Measurements from ENCODE around the gene ANAPC2. TPM values are rescaled to one million over a fixed set of nuclear protein-coding genes. Genes with fewer than 3 reads are reported as not detected.

ANAPC2 gene
- total RNA-seq, 2 experiments from 2014 or later, result 34.8 to 36.6 TPM

- Mint-ChIP-seq H3K9me3 (no peaks in the 10 kb centered on the region), H3K4me1 (ENCODE audit: low read depth) (peaks cover 8% of the 10 kb centered on the region), H3K27me3 (ENCODE audit: low read depth) (peaks cover 14% of the 10 kb centered on the region), H3K4me3 (no peak overlapping the region), H3K36me3 (ENCODE audit: low read depth) (peaks cover 2% of the 10 kb centered on the region), H3K27ac (no peak overlapping the region)
- intact Hi-C loops (cut with micrococcal nuclease), result loop anchor here (2.0 to 5.0 kb wide), 2 partner anchors 17 to 47 kb away; no protein-coding TSS in a partner anchor
- CTCF ChIA-PET, result interaction anchor here (0.6 kb wide), 1 partner anchor 53 kb away, joined by 4 read pairs; no protein-coding TSS in a partner anchor
- no peak for DNase-seq
These were observed 14.3 kb downstream of the ANAPC2 start for GRCh38 chr9:137173796-137174664.

- Mint-ChIP-seq H3K27ac (no peak overlapping the region), H3K36me3 (ENCODE audit: low read depth) (peaks cover 2% of the 10 kb centered on the region), H3K4me3 (no peak overlapping the region), H3K9me3 (no peaks in the 10 kb centered on the region), H3K27me3 (ENCODE audit: low read depth) (peaks cover 17% of the 10 kb centered on the region), H3K4me1 (ENCODE audit: low read depth) (peaks cover 8% of the 10 kb centered on the region)
- DNase-seq, result no peak
- CTCF ChIA-PET, result interaction anchor here (1.5 kb wide), 1 partner anchor 63 kb away, joined by 4 read pairs; no protein-coding TSS in a partner anchor
- intact Hi-C loops (cut with micrococcal nuclease), result loop anchor here (2.0 to 5.0 kb wide), 2 partner anchors 16 to 46 kb away; no protein-coding TSS in a partner anchor
These were observed 15.2 kb downstream of the ANAPC2 start for GRCh38 chr9:137172901-137173795.

- CTCF ChIA-PET, result interaction anchor here (0.6 to 1.5 kb wide), 4 partner anchors 18 to 249 kb away, joined by 3 to 4 read pairs (median 3); no protein-coding TSS in a partner anchor
- peaks cover 24% of the 10 kb centered on the region for H3K27me3 Mint-ChIP-seq (ENCODE audit: low read depth)
- no peaks in the 10 kb centered on the region for H3K36me3 Mint-ChIP-seq (ENCODE audit: low read depth)
- no peaks in the 10 kb centered on the region for H3K9me3 Mint-ChIP-seq
- intact Hi-C loops (cut with micrococcal nuclease), result loop anchor here (2.0 to 5.0 kb wide), 2 partner anchors 44 to 121 kb away; no protein-coding TSS in a partner anchor
- H3K4me1 Mint-ChIP-seq (ENCODE audit: low read depth), result peaks cover 9% of the 10 kb centered on the region
- no peak overlapping the region for H3K27ac Mint-ChIP-seq
- no peak overlapping the region for H3K4me3 Mint-ChIP-seq
- DNase-seq, result no peak
These were observed 17.0 kb downstream of the ANAPC2 start for GRCh38 chr9:137171149-137171900.

- intact Hi-C loops (cut with micrococcal nuclease), result loop anchor here (2.0 to 5.0 kb wide), 2 partner anchors 43 to 120 kb away; no protein-coding TSS in a partner anchor
- no peak for DNase-seq
- Mint-ChIP-seq H3K4me3 (no peak overlapping the region), H3K27me3 (ENCODE audit: low read depth) (peaks cover 24% of the 10 kb centered on the region), H3K36me3 (ENCODE audit: low read depth) (no peaks in the 10 kb centered on the region), H3K9me3 (no peaks in the 10 kb centered on the region), H3K27ac (no peak overlapping the region), H3K4me1 (ENCODE audit: low read depth) (peaks cover 8% of the 10 kb centered on the region)
- CTCF ChIA-PET, result interaction anchor here (0.6 kb wide), 2 partner anchors 43 to 250 kb away, joined by 3 read pairs; no protein-coding TSS in a partner anchor
These were observed 17.7 kb downstream of the ANAPC2 start for GRCh38 chr9:137170486-137171148.

- H3K27ac Mint-ChIP-seq, result no peak within 1 kb of the TSS
- intact Hi-C loops (cut with micrococcal nuclease), result loop anchor here (2.0 to 5.0 kb wide), 2 partner anchors 43 to 119 kb away; no protein-coding TSS in a partner anchor
- H3K4me1 Mint-ChIP-seq (ENCODE audit: low read depth), result peaks cover 7% of the 10 kb centered on the region
- peaks cover 24% of the 10 kb centered on the region for H3K27me3 Mint-ChIP-seq (ENCODE audit: low read depth)
- H3K4me3 Mint-ChIP-seq, result peak within 1 kb of the TSS; percentile 45
- H3K9me3 Mint-ChIP-seq, result no peaks in the 10 kb centered on the region
- no peaks in the 10 kb centered on the region for H3K36me3 Mint-ChIP-seq (ENCODE audit: low read depth)
- DNase-seq, result no peak
- CTCF ChIA-PET, result no interaction called here
These were observed 18.4 kb downstream of the ANAPC2 start, which contains the start of gene LRRC26 for GRCh38 chr9:137169896-137170358. Gene LRRC26, minus strand, starts transcription at chr9:137170051. Its CDS starts 108 bp downstream, at chr9:137169943.

- no peak for DNase-seq
- Mint-ChIP-seq H3K27ac (no peak overlapping the region), H3K27me3 (ENCODE audit: low read depth) (peaks cover 25% of the 10 kb centered on the region), H3K36me3 (ENCODE audit: low read depth) (no peaks in the 10 kb centered on the region), H3K4me3 (peak overlapping the region; percentile 45), H3K9me3 (no peaks in the 10 kb centered on the region), H3K4me1 (ENCODE audit: low read depth) (peaks cover 4% of the 10 kb centered on the region)
- intact Hi-C loops (cut with micrococcal nuclease), result no loop called here
- CTCF ChIA-PET, result no interaction called here
These were observed 19.2 kb downstream of the ANAPC2 start for GRCh38 chr9:137168904-137169856.

GRCh38 chr9:137168573-137168903 is 19.8 kb downstream of the ANAPC2 start:
- H3K4me3 Mint-ChIP-seq, result no peak overlapping the region
- H3K36me3 Mint-ChIP-seq (ENCODE audit: low read depth), result no peaks in the 10 kb centered on the region
- CTCF ChIA-PET, result no interaction called here
- H3K4me1 Mint-ChIP-seq (ENCODE audit: low read depth), result peaks cover 4% of the 10 kb centered on the region
- intact Hi-C loops (cut with micrococcal nuclease), result no loop called here
- H3K27ac Mint-ChIP-seq, result no peak overlapping the region
- DNase-seq, result no peak
- H3K27me3 Mint-ChIP-seq (ENCODE audit: low read depth), result peaks cover 27% of the 10 kb centered on the region
- H3K9me3 Mint-ChIP-seq, result no peaks in the 10 kb centered on the region

- no peaks in the 10 kb centered on the region for H3K36me3 Mint-ChIP-seq (ENCODE audit: low read depth)
- no peak overlapping the region for H3K4me3 Mint-ChIP-seq
- H3K27me3 Mint-ChIP-seq (ENCODE audit: low read depth), result peaks cover 26% of the 10 kb centered on the region
- no peak overlapping the region for H3K27ac Mint-ChIP-seq
- DNase-seq, result no peak
- intact Hi-C loops (cut with micrococcal nuclease), result no loop called here
- CTCF ChIA-PET, result no interaction called here
- H3K9me3 Mint-ChIP-seq, result no peaks in the 10 kb centered on the region
- H3K4me1 Mint-ChIP-seq (ENCODE audit: low read depth), result peaks cover 1% of the 10 kb centered on the region
These were observed 20.4 kb downstream of the ANAPC2 start for GRCh38 chr9:137167747-137168572.

- H3K9me3 Mint-ChIP-seq, result no peaks in the 10 kb centered on the region
- intact Hi-C loops (cut with micrococcal nuclease), result no loop called here
- CTCF ChIA-PET, result no interaction called here
- no peaks in the 10 kb centered on the region for H3K36me3 Mint-ChIP-seq (ENCODE audit: low read depth)
- H3K4me1 Mint-ChIP-seq (ENCODE audit: low read depth), result peaks cover 1% of the 10 kb centered on the region
- H3K27ac Mint-ChIP-seq, result no peak overlapping the region
- H3K4me3 Mint-ChIP-seq, result no peak overlapping the region
- peaks cover 26% of the 10 kb centered on the region for H3K27me3 Mint-ChIP-seq (ENCODE audit: low read depth)
- no peak for DNase-seq
These were observed 21.0 kb downstream of the ANAPC2 start for GRCh38 chr9:137167277-137167746.

Measured in activated naive CD4-positive, alpha-beta T cell treated with anti-CD3 and anti-CD28 coated beads for 36 hours (primary cell).